HG02623 (cell line): Measurements from ENCODE around the gene KCNIP3.

Experiments used
- ATAC-seq: cut with Tn5 transposase; IDR thresholded peaks from one replicate; pipeline ENCODE4 v1.9.1; 2021; ENCODE audit warnings: moderate library complexity; ENCODE audit not compliant: unreplicated experiment

KCNIP3 gene

GRCh38 chr2:95312543-95313201 is 15.5 kb downstream of the KCNIP3 start:
- ATAC-seq = no peak

- no peak for ATAC-seq
Measured at GRCh38 chr2:95313296-95314131, 16.4 kb downstream of the KCNIP3 start.

- ATAC-seq = no peak
Measured at GRCh38 chr2:95314598-95314963, 17.4 kb downstream of the KCNIP3 start.

GRCh38 chr2:95314964-95315611 is 17.9 kb downstream of the KCNIP3 start:
- no peak for ATAC-seq

- no peak for ATAC-seq
Measured at GRCh38 chr2:95315801-95316411, 18.8 kb downstream of the KCNIP3 start.

GRCh38 chr2:95316466-95317122 is 19.4 kb downstream of the KCNIP3 start:
- ATAC-seq = no peak

- ATAC-seq = no peak
Measured at GRCh38 chr2:95317123-95317500, 20.0 kb downstream of the KCNIP3 start.

GRCh38 chr2:95317665-95318425 is 20.7 kb downstream of the KCNIP3 start:
- no peak for ATAC-seq

GRCh38 chr2:95318431-95319220 is 21.5 kb downstream of the KCNIP3 start:
- ATAC-seq = no peak

GRCh38 chr2:95319481-95320343 is 22.6 kb downstream of the KCNIP3 start:
- ATAC-seq = no peak

- no peak for ATAC-seq
Measured at GRCh38 chr2:95320344-95320712, 23.2 kb downstream of the KCNIP3 start.

- ATAC-seq = no peak
Measured at GRCh38 chr2:95320986-95321767, 24.0 kb downstream of the KCNIP3 start.

GRCh38 chr2:95323347-95324155 is 26.4 kb downstream of the KCNIP3 start:
- ATAC-seq = no peak

- ATAC-seq = no peak
Measured at GRCh38 chr2:95325026-95325425, 27.9 kb downstream of the KCNIP3 start.

GRCh38 chr2:95325590-95326432 is 28.7 kb downstream of the KCNIP3 start:
- ATAC-seq = no peak
